Retina (tissue), 1 donor: Measurements from ENCODE around the gene CAMK2D.

Source experiments
- DNase-seq: peaks from one replicate; pipeline ENCODE4 v3.0.0-alpha.2; 2016

CAMK2D gene

GRCh38 chr4:113503691-113504090 is 257.8 kb downstream of the CAMK2D start:
- no peak for DNase-seq

- no peak for DNase-seq
Observed at GRCh38 chr4:113502906-113503305, 258.6 kb downstream of the CAMK2D start.

GRCh38 chr4:113502476-113502875 is 259.1 kb downstream of the CAMK2D start:
- no peak for DNase-seq

GRCh38 chr4:113500424-113500823 is 261.1 kb downstream of the CAMK2D start:
- DNase-seq = no peak

GRCh38 chr4:113499696-113500095 is 261.8 kb downstream of the CAMK2D start:
- DNase-seq = no peak

GRCh38 chr4:113499166-113499565 is 262.4 kb downstream of the CAMK2D start:
- no peak for DNase-seq

- DNase-seq = no peak
Observed at GRCh38 chr4:113497154-113497884, 264.2 kb downstream of the CAMK2D start.

- no peak for DNase-seq
Observed at GRCh38 chr4:113496698-113497097, 264.8 kb downstream of the CAMK2D start.

- DNase-seq = no peak
Observed at GRCh38 chr4:113495790-113496189, 265.7 kb downstream of the CAMK2D start.

GRCh38 chr4:113483131-113483530 is 278.4 kb downstream of the CAMK2D start:
- no peak for DNase-seq

GRCh38 chr4:113482325-113482724 is 279.2 kb downstream of the CAMK2D start:
- DNase-seq = no peak

- no peak for DNase-seq
Observed at GRCh38 chr4:113481820-113482219, 279.7 kb downstream of the CAMK2D start.

GRCh38 chr4:113480109-113480508 is 281.4 kb downstream of the CAMK2D start:
- DNase-seq = no peak

- DNase-seq = no peak
Observed at GRCh38 chr4:113478032-113478431, 283.5 kb downstream of the CAMK2D start.

- DNase-seq = no peak
Observed at GRCh38 chr4:113476800-113477199, 284.7 kb downstream of the CAMK2D start.

- no peak for DNase-seq
Observed at GRCh38 chr4:113474017-113474416, 287.5 kb downstream of the CAMK2D start.

GRCh38 chr4:113472864-113473263 is 288.7 kb downstream of the CAMK2D start:
- DNase-seq = no peak

- no peak for DNase-seq
Observed at GRCh38 chr4:113471146-113471860, 290.2 kb downstream of the CAMK2D start.

GRCh38 chr4:113469926-113470325 is 291.6 kb downstream of the CAMK2D start:
- DNase-seq = no peak

GRCh38 chr4:113469023-113469390 is 292.5 kb downstream of the CAMK2D start:
- no peak for DNase-seq

GRCh38 chr4:113468165-113469022 is 293.1 kb downstream of the CAMK2D start:
- no peak for DNase-seq

GRCh38 chr4:113467581-113467980 is 294.0 kb downstream of the CAMK2D start:
- no peak for DNase-seq

GRCh38 chr4:113462286-113462685 is 299.3 kb downstream of the CAMK2D start:
- no peak for DNase-seq

- no peak for DNase-seq
Observed at GRCh38 chr4:113461281-113461680, 300.3 kb downstream of the CAMK2D start.
